ENCODE measurements around the gene ASTN2. TPM values are rescaled to one million over a fixed set of nuclear protein-coding genes. Genes with fewer than 3 reads are reported as not detected.

Gene ASTN2
- total and polyA plus RNA-seq, 3 donors from 2014 or later, result 55.7 to 157 (median 117) TPM

DNA sequence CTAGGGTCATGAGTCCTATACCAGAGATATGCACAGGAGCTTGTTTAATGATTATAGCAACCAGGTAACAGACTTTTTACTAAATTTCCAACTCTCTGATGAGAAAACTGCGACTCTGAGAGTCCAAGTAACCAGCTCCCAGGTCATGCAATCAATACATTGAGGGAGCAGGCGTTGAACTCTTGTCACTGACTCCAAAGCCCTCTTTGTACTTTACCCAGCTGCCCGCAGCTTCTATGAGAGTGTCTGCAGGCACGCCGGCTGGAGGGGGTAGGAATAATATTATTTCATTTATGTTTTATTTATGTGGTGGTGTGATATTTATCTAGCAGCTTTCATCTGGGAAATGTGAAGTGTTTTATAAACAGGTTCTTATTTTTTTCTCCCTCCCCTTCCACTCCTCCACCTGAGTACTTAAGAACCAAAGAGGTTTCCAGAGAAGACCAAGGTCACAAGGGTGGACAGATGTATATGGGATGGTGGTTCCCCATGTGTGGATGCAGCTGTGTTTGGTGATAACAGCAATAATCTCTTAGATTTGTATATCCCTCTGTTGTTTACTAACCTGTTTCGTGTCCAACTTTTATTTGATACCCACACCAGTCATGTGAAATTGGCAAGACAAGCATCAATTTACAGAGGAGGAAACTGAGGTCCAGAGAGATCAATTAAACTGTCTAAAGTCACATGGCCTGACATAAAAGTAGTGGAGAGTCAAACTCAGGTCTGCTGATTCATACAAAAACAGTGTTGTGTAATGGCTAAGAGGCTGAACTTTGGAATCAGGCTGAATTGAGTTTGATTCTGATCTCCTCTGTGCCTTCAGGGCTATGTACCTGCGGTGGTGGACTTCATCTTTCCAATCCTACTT lies 867.9 kb downstream of the ASTN2 start:
- peaks cover 2% of the 10 kb centered on the region for H3K4me1 ChIP-seq
- 88 to 97% methylated on average over 7 of the region's 7 CpGs for WGBS, 2 donors
- H3K27ac ChIP-seq, result no peak overlapping the region
- intact Hi-C loops (cut with DNase I; ENCODE audit: low total_unique reads), result no loop called here
- DNase-seq, result no peak
- no peaks in the 10 kb centered on the region for H3K36me3 ChIP-seq (ENCODE audit: low read depth, missing control alignments)
- TF ChIP-seq, protein P1, sequence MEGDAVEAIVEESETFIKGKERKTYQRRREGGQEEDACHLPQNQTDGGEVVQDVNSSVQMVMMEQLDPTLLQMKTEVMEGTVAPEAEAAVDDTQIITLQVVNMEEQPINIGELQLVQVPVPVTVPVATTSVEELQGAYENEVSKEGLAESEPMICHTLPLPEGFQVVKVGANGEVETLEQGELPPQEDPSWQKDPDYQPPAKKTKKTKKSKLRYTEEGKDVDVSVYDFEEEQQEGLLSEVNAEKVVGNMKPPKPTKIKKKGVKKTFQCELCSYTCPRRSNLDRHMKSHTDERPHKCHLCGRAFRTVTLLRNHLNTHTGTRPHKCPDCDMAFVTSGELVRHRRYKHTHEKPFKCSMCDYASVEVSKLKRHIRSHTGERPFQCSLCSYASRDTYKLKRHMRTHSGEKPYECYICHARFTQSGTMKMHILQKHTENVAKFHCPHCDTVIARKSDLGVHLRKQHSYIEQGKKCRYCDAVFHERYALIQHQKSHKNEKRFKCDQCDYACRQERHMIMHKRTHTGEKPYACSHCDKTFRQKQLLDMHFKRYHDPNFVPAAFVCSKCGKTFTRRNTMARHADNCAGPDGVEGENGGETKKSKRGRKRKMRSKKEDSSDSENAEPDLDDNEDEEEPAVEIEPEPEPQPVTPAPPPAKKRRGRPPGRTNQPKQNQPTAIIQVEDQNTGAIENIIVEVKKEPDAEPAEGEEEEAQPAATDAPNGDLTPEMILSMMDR (IDR thresholded peaks at IDR 0.05), result no peak
- TF ChIP-seq POLR2A (IDR thresholded peaks at IDR 0.05), result no peak
- no peaks in the 10 kb centered on the region for H3K27me3 ChIP-seq
- H3K9me3 ChIP-seq, result no peaks in the 10 kb centered on the region
- H3K4me3 ChIP-seq, result no peak overlapping the region

DNA sequence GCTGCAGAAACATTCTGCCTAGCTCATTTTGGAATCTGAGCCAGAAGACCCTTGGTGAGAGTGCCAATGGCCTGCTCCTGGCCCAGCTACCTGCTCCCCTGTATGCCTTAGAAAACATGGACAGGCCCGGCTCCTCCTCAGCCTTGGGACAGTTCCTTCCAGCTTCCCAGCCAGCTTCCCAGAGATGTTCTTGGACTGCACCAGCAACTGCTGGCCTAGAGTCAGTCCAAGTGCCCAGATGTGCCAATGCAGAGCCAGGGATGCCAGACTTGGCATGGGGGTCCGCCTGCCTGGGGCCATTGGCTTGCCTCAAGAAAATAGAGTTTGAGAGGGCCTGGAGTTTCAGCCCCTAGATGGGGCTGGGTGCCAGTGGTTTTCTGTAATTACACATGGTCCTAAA lies 870.0 kb downstream of the ASTN2 start:
- TF ChIP-seq POLR2A (IDR thresholded peaks at IDR 0.05), result no peak
- TF ChIP-seq, protein P1 (IDR thresholded peaks at IDR 0.05), result no peak
- Histone ChIP-seq H3K36me3 (ENCODE audit: low read depth, missing control alignments) (no peaks in the 10 kb centered on the region), H3K4me1 (no peaks in the 10 kb centered on the region), H3K9me3 (no peaks in the 10 kb centered on the region), H3K4me3 (no peak overlapping the region), H3K27me3 (no peaks in the 10 kb centered on the region), H3K27ac (no peak overlapping the region)
- intact Hi-C loops (cut with DNase I; ENCODE audit: low total_unique reads), result no loop called here
- no peak for DNase-seq
- WGBS, 2 donors, result 68 to 100% methylated on average over 1 to 2 of the region's 2 CpGs

DNA sequence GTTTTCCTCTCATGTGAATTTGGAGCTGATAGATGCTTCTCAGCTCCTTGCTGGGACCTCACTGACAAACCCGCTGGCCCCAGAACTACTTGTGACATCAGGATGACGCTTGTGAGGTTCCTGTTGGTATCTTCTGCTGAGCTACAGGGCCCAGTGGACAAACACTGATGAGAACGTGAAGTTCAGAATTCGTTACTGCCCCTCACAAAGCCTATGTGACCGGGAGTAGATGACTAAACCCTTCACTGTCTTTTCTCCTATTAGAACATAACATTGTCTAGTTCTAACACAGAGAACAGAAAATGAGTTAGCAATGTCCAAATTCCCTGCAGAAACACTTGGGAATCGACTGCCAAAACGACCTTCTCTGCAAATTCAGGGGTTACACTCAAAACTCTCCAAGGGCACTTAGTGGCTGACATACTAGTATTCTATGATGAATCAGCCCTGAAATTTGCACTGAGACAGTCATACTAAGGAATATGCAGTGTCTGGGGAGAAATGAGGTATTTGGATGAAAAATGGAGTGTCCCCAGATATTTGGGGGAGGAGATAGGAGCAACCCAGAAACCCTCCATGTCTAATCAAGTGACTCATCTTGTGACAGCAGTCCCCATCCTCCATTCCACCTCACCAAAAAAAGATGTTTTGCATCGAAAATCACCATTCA lies 871.0 kb downstream of the ASTN2 start:
- H3K9me3 ChIP-seq, result no peaks in the 10 kb centered on the region
- no peaks in the 10 kb centered on the region for H3K36me3 ChIP-seq (ENCODE audit: low read depth, missing control alignments)
- H3K4me3 ChIP-seq, result no peak overlapping the region
- TF ChIP-seq, protein P1 (IDR thresholded peaks at IDR 0.05), result no peak
- TF ChIP-seq POLR2A (IDR thresholded peaks at IDR 0.05), result no peak
- WGBS, 2 donors, result 79% methylated on average over 8 of the region's 8 CpGs
- no peak overlapping the region for H3K27ac ChIP-seq
- intact Hi-C loops (cut with DNase I; ENCODE audit: low total_unique reads), result no loop called here
- no peaks in the 10 kb centered on the region for H3K27me3 ChIP-seq
- DNase-seq, result no peak
- no peaks in the 10 kb centered on the region for H3K4me1 ChIP-seq

DNA sequence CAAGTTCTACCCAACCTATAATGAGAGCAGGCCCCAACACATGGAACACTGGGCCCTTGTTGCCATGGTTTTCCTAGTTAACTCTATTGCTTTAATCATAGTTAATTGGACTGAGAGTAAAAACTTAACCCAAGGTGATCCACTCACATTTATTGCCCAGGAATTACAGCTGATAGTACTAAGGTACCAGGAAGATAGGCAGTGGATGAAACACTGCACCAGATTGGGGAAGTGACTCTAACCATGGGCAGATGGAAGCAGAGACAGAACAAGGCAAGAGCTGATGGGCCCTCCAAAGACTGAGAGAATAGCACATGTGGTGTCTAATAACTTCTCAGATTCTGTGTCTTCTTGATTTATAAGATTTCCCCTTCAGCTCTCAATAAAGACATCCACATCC lies 873.5 kb downstream of the ASTN2 start:
- H3K36me3 ChIP-seq (ENCODE audit: low read depth, missing control alignments), result no peaks in the 10 kb centered on the region
- H3K27ac ChIP-seq, result no peak overlapping the region
- no peaks in the 10 kb centered on the region for H3K9me3 ChIP-seq
- H3K4me1 ChIP-seq, result no peaks in the 10 kb centered on the region
- no peak for DNase-seq
- TF ChIP-seq, protein P1 (IDR thresholded peaks at IDR 0.05), result no peak
- TF ChIP-seq POLR2A (IDR thresholded peaks at IDR 0.05), result no peak
- H3K4me3 ChIP-seq, result no peak overlapping the region
- intact Hi-C loops (cut with DNase I; ENCODE audit: low total_unique reads), result no loop called here
- H3K27me3 ChIP-seq, result no peaks in the 10 kb centered on the region

Measured in testis (tissue), 3 donors.